ENCODE results near the gene MED13L.

MED13L gene

DNA sequence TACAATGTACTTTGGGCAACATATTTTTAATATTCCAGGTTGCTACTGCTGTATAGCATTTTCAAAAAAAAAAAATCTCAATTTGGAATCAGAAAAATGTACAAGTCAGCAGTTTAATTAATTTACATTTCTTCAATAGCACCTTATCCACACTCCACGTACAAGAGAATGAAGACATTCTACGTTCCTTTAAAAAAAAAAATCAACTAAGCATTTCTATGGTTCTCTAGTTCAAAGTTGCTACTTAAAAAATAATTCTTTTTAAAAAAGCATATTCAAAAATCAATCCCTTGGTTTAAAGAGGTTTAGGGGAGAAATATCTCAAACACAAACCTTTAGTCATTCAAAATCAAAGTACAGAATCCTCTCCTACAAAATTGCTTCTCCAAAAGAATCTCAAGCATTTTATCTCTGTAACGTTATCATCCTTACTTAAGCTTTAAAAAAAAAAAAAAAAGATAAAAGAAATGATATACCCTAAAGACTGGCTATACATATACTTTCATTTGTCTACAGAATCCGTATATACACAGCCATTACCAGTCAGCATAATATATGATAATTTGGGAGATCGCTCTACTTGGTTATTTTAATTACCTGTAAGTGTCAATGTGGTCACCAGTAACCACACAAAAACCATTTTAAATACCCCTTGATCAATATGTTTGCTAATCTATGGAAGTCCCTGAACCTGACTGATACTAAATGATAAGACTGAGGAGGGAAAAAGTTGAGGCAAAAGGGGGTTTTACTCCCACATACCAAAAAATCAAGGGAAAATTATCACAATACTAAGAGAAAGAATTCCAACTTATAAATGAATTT is 2.7 kb downstream of the MED13L start:
- DNase-seq, result no peak

DNA sequence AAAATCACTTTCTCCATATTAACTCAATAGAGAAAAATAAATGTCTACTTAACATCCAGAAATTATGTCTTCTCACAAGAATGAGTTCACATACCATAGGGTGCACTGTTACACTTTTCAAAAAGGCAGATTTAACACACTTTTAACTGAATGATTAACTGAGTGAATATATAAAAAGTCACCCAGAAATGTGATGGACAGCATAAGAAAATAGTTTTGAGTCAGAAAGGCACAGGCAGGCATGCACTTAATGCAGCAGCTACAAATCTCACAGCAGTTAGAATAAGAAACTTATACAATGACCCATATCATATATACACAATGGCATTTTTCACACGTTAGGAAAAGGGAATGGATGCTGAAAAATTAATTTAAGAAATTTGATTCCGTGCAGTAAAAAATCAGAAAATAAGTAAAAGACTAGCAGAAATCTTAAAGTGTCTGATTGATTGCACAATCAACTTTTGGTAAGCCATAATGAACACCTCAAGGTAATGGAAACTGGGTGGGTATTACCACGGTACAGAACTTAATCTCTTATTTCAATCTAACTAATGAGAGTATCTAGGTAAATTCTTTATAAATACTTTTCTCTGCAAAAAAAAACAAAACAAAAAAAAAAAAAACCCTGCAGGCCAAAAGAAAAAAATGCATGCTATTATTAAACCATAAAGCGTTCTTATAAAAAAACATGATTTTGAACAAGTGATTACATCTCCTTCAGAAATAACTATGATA is 3.5 kb downstream of the MED13L start:
- DNase-seq, result no peak

DNA sequence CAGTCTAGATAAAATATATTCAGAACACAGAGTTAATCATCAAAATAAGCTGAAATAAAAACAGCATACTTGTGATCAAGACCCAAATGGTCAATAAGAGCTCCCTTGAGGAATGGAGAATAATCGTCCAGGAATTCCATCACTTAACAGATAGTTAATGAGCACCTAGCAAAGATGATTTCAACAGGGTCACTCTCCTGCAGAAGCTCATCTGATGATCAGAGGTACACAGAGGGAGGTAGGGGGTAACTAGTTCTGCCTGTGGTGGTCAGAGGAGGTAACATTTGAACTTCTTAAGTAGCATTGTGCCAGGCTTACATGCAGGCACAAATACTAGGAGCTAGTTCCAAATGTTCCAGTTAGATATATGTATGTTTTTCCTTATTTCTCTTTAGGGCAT is 9.5 kb downstream of the MED13L start:
- no peak for DNase-seq

DNA sequence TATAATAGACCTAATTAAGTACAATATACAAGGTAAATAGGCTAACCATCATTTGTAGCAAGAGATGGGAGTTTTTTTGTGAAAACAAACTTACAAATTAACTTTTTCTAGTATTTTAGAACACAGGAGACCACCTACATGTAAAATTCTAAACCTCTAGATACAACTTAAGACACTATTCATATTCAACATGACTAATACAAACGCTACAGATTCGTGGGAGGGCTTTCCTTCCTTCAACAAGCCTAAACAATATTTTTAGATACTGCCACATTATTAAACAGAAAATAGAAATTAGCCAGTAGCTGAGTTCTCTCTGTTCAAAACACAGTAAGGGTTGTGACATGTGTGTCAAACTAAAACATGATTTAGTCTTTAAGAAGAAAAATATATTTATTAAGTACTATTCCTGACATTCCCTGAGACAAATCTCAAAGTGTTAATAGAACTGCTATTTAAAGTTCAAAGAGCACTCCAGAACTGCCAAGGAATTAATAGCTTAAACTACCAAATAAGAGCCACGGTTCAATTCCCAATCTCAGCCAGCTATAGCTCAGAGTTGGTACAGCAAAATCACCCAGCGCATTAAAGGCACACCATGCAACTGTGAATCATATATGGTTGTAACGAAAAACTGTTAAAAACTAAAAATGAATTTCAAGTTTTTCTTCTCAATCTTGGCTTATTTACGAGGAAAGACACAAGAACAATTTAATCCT is 10.7 kb downstream of the MED13L start:
- DNase-seq, result no peak

DNA sequence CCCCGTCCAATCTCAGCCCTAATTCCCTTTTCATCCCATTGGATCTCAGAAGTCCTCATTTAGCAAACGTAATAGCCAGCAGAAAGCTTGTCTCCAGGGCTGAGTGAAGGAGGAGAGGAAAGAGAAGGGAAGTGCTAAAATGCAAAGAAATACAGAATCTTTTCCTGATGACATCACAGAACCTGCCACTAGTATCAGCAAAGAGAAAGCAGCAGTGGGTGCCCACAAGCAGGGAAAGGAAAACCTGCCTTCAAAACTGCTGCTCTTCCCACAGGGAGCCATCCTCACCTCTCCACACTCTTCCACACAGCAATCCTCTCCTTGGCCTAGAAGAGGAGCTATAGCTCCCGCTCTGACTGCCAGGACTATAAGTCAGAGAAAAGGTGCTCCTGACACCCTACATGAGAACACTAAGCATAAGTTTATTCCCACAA is 11.3 kb downstream of the MED13L start:
- DNase-seq, result no peak

DNA sequence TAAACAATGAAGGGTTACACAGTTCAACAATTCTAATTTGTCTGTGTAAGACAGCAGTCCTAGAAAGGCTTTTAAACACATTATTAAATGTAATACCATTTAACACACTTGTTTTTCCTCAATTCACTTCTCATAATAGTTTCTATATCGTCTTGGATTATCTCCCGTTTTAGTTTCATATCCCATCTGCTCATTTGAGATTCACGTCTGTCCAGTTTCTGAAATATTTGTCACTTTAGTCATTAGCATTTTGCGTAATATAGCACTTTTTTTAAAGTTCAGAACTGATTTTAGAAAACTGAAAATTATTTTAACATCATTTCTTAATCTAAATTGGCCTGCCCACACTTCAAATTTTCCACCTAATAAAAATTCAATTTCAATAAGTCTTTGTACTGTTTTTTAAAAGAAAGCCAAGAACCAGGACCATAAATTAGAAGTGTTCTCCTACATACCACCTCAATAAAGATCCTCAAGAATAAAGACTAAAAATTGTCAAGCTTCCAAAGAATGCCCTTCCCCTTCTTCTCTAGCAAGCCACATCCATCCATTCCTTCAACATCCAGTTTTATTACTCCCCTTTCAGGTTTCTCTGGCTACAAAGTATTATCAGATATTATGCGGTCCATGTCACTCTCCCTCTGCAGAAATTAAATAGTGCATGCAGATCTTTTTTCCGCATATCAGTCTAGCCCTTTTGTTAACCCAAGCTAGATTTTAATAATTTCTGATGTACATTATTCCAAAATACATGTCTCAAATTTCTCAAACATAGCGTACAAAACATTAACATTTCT is 11.9 kb downstream of the MED13L start:
- DNase-seq, result no peak

DNA sequence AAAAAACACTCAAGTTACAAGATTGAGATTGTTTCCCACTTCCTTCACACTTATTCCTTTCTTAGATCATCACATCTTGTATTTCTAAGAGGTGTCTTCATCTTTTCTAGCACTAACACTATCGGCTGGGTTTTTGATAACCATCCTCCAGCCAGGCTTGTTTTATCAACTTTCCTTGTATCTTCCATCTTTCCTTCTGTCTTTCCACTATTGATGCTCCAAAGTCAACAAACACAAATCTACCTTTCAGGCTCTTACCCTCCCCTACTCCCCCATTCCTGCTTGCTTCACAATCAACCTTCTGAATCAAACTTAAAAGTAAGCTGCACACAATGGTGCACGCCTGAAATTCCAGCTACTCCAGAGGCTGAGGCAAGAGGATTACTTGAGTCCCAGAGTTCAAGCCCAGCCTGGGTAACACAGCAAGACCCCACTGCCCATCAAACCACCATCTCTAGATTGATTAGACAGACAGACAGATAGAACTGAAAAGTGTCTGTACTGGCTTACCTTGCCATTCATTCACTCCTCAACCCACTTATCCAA is 12.9 kb downstream of the MED13L start:
- DNase-seq, result no peak

DNA sequence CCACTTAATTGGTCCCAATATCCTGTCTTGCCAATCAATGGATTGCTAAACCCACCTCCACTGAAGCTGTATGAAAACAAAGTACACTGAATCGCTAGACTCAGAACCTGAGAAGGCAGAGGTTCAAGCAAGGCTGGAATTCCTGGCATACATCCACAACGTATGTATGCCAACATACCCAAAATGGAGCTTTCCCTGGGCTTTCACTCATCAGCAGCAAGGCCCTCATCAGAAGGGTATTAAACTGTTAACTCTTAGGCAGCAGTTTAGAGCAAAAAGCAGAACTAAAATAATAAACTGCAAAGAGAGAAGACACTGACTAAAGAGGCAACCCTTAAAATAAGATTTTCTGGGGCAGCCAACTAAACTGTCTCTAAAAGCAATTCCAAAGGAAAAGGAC is 13.6 kb downstream of the MED13L start:
- DNase-seq, result no peak

DNA sequence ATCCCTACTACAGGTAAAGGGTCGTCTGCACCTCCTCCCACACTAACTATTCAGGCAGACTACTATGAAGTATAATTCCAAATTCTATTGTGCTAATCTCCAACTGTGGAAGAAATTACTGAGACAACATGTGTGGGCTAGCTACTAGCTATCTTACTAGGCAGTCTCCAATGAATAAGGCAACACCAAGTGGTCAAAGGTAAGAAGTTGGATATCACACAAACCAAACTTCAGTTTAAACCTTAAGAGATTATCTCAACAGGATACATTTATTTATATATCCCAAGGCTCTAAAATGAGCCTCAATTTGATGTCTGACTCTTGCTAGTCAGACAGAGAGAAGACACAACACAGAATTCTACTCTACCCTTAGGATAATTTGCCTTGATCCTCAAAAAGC is 14.1 kb downstream of the MED13L start:
- DNase-seq, result no peak

DNA sequence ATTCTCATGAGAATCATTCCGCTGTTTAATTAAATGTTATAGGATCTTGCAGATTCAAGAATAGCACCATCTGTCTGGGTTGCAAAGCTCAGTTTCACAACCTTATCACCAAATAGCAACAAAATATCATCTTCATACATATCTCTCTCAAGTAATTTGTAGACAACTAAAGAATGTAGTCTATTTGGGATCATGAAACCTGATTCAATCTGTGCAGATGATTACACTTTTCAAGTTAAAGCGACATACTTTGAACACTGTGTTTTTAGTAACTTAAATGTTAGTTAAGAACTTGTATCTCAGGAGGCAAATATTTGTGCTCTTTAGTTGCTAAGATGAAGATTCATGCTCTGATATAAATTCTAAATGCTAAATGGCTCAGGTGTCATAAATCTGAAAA is 14.8 kb downstream of the MED13L start:
- DNase-seq, result no peak

DNA sequence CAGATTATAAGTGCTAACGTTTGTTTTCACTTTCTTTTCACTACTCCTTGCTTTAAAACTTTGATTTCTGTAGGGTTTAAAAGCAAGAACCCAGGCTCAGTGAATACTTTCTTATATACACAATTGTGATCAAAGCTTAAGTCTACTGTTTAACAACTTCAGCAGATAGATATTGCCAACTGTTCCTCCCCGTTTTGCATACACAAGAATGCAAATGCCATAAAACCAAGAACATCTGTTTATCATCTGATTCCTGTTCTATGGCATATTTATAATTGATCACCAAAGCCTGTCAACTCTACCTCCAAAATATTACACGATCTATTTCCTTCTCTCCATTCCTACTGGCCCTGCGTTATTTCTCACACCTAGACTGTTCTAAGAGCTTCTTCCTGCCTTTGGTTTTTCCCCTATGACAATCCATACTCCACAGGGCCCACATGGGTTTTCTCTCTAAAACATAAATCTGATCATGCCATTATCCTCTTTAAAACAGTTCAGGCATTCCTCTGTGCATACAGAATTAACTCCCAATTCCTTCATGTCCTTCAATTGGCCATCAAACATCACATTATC is 15.9 kb downstream of the MED13L start:
- DNase-seq, result no peak

DNA sequence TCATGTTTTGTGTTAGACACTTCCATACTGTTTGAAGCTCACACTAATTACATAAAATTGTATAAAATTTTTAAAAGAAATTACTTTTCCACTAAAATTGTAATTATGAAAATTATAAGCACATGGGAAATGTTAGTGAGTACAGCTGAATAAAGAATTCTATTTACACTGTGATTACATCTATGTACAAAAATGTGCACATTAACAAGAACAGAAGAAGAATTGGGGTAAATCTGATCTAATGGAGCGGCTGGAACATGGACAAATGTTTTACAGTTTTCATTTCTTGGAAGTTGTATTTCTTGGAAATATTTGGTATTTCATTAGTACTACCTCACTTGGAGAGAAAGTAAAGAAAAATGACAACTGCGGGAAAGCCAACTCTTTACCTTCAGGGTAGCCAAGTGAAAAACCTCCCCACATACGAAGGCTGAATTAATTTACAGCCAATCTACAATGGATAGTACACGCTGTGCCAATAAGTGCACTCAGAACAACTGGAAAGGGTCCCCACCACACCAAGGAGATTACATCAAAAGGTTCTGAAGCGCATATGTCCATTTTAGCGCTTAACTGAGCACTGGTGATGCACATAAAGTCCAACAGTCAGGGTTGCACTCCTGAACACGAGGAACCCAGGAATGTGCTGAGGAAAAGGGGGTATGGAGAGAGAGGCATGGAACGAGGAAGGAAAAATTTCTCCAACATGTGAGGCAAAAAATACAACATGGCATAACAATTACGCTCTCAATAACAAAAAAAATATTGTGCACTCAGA is 17.5 kb downstream of the MED13L start:
- no peak for DNase-seq

DNA sequence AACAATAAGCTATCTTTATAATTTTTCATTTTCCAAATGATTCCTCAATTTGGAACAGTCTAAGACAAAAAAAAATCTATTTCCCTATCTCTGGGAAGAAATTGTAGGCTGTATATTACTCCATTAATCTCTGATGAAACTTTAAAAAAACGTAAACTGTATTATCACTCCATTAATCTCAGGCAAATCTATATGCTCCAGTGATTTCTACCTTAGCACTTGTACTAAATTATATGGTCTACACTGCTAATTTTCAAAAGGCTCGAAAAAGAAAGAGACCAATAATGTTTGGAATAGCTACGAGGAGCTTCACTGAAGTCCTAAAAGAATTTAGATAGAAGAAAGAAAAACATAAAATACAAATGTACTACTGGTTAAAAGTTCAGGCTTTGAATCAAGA is 19.7 kb downstream of the MED13L start:
- no peak for DNase-seq

DNA sequence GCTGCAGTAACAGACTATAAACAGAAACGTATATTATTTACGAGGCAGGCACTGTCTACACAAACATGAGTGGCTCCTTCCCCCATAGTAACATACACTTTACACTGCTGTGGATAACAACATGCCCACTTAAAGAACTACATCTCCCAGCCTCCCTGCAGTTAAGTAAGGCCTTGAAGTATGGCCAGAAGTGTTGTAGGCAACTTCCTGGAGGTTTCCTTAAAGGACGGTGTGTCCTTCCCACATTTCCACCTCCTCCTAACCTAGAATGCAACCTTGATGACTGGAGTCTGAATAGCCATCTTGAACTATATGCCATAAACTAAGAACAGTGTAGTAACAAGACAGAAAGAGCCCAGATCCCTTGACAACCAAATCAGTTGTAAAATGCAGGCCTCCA is 20.3 kb downstream of the MED13L start:
- no peak for DNase-seq

DNA sequence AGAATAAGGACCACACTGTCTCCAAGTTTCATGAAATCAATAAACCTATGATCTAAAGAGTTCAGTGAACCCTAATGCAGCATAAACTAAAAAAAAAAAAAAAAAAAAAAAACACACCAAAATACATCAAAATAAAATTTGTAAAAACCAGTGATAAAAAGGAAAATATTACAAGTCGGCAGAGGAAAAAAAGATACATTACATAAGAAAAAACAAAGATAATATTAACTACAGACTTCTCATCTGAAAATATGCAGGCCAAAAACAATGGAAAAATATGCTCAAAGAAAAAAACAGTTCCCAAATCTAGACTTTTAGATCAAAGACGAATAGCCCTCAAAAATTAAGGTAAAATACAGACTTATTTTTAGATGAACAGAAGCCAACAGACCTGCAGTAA is 27.6 kb downstream of the MED13L start:
- no peak for DNase-seq

DNA sequence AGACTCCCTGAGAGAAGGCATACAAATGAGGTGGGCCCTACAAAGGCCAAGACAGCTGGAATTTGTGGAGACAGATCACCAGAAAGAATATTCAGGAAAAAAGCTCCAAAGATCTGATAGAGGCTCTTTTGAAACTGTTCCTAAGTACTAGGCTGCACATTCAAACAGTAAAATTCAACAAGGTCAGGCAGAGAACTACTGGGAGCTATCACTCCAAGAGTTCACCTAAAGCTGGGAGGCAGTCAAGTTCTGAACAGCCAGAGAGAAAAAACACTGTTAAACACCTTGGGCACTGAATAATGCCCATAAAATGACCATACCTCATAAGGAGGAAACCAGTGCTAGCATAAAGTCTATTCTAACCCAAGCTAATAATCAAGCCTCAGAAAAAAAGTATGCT is 28.6 kb downstream of the MED13L start:
- DNase-seq, result no peak

DNA sequence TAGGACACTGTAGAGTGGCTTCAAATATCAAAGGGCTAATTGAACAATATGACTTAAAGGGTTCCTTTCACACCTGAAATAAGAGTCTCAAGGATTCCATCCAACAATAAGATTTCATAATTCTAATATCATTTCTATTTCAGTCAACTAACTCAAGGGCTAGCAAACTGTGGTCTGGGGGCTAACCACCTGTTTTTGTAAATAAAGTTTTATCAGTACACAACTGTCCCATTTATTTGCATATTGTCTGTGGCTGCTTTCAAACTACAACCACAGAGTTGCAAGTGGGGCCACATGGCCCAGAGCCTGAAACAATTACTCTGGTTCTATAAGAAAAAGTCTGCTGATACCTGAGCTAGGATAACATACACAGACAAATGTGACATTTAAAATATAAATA is 29.1 kb downstream of the MED13L start:
- DNase-seq, result no peak

DNA sequence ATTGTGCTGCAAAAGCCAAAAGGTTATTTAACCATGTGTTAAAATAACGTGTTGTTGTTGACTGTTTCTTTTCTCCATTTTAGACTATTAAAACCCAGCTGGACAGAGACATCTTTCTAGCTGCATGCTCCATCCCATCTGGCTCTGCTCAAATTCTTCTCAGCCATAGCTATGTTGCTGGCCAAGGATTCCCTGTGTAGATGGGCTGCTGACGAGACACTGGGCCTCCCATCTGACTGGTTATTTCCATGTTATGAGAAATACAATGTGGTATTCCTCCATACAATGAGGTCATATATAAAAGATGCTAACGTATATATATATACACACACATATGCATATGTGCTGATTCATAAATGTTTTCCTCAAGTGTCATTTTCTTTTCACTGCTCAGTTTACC is 30.1 kb downstream of the MED13L start:
- DNase-seq, result no peak

DNA sequence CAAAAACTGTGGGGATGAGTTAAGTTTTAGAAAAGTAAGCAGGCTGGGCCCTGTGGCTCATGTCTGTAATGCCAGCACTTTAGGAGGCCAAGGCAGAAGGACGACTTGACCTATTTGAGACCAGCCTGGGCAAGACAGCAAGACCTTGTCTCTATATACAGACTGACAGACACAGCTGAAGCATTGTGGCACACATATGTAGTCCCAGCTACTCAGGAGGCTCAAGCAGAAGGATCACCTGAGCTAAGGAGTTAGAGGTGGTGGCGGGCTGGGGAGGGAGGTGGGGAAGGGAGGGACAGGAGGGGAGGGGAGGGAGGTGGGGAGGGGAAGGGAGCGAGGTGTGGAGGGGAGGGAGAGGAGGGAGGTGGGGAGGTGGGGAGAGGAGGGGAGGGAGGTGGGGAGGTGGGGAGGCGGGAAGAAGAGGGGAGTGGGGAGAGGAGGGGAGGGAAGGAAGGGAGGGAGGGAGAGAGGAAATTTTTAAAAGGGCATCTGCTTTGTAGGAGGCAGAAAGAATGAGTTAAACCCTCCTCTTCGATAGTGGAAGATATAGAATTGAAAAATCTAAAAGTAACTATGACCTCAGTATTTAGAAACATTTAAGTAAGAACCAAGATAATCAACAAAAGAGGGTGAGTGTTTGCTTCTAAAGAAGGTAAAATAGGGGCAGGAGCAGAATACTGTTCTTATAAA is 30.9 kb downstream of the MED13L start:
- no peak for DNase-seq

DNA sequence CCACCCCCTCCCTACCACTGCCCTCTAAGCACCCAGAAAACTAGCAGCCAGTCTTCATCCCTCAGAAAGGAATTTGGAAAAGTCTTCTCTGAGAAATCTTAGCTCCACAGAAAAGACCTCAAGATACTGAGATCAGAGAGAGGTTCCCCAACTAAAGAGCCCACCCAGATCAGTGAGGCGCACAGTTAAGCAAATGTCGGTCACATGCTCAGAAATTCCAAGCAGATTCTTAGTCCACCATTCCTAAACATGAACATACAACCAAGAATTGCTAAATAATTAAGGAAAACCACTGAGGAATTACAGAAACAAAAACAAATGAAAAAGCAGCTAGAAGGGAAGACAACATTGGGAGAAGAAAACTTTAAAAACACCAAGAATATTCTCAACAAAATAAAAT is 32.3 kb downstream of the MED13L start:
- DNase-seq, result no peak

All from stimulated activated CD4-positive, alpha-beta T cell treated with anti-CD3 and anti-CD28 coated beads, Interleukin-4, amount 100 ng/mL, for 24 hours (primary cell).